Neural cell (in vitro differentiated cells): ENCODE data around the gene LTBP1. TPM values are rescaled to one million over a fixed set of nuclear protein-coding genes. Genes with fewer than 3 reads are reported as not detected.

Experiments
- H2AFZ ChIP-seq: fragments of 200-600, 300-800 bp; sonication (generic), shearing (Covaris generic); 2 replicates; pipeline ENCODE4 v1.6.0; 2014; ENCODE audit warnings: low read depth, mild to moderate bottlenecking, antibody characterized with exemption, low read length, moderate library complexity
- H3F3A ChIP-seq: fragments of 200-600 bp; shearing (Covaris generic); 2 replicates; pipeline ENCODE4 v1.6.1; 2016; ENCODE audit warnings: mild to moderate bottlenecking, moderate library complexity, mixed read lengths, antibody characterized with exemption, low read length; ENCODE audit not compliant: insufficient read depth, poor library complexity, severe bottlenecking
- H3K27ac ChIP-seq: fragments of 200-600, 300-800 bp; sonication (generic), shearing (Covaris generic); 2 replicates; pipeline ENCODE4 v1.5.1; 2014; ENCODE audit warnings: mild to moderate bottlenecking, low read length, moderate library complexity
- H3K27me3 ChIP-seq: fragments of 300-800, 200-600 bp; sonication (generic), shearing (Covaris generic); 2 replicates; pipeline ENCODE4 v1.6.0; 2014; ENCODE audit warnings: mild to moderate bottlenecking, low read depth, low read length, moderate library complexity; ENCODE audit not compliant: insufficient read depth
- H3K36me3 ChIP-seq: fragments of 300-800, 200-600 bp; sonication (generic), shearing (Covaris generic); 2 replicates; pipeline ENCODE4 v1.5.1; 2014; ENCODE audit warnings: mild to moderate bottlenecking, antibody characterized with exemption, low read length, moderate library complexity; ENCODE audit not compliant: insufficient read depth
- H3K4me2 ChIP-seq: fragments of 300-800, 200-600 bp; sonication (generic), shearing (Covaris generic); 2 replicates; pipeline ENCODE4 v1.6.0; 2014; ENCODE audit warnings: mild to moderate bottlenecking, low read length
- H3K4me3 ChIP-seq: fragments of 300-800, 200-600 bp; sonication (generic), shearing (Covaris generic); 2 replicates; pipeline ENCODE4 v1.5.1; 2014; ENCODE audit warnings: mild to moderate bottlenecking, low read length, moderate library complexity
- H3K79me2 ChIP-seq: fragments of 200-600 bp; shearing (Covaris generic); replicated peaks from 2 replicates; pipeline ENCODE4 v1.6.0; 2014; ENCODE audit warnings: mild to moderate bottlenecking, low read length, moderate library complexity; ENCODE audit not compliant: insufficient read depth
- H3K9ac ChIP-seq: fragments of 300-800, 200-600 bp; sonication (generic), shearing (Covaris generic); 2 replicates; pipeline ENCODE4 v1.6.1; 2016; ENCODE audit warnings: mild to moderate bottlenecking, low read length, mixed read lengths
- H3K9me2 ChIP-seq: fragments of 200-600 bp; shearing (Covaris generic); 2 replicates; pipeline ENCODE4 v1.6.1; 2016; ENCODE audit warnings: mild to moderate bottlenecking, low read length, mixed read lengths; ENCODE audit not compliant: insufficient read depth
- H3K9me3 ChIP-seq: fragments of 200-600, 300-800 bp; sonication (generic), shearing (Covaris generic); 2 replicates; pipeline ENCODE4 v1.6.1; 2016; ENCODE audit warnings: mild to moderate bottlenecking, mixed run types, low read length, moderate library complexity, mixed read lengths
- H4K20me1 ChIP-seq: fragments of 200-600 bp; shearing (Covaris generic); 2 replicates; pipeline ENCODE4 v1.6.1; 2016; ENCODE audit warnings: mild to moderate bottlenecking, mixed run types; ENCODE audit not compliant: insufficient read depth
- EP300 ChIP-seq: fragments of 450-650 bp; conservative IDR thresholded peaks from 2 replicates; pipeline ENCODE4 v1.6.1; 2014; ENCODE audit warnings: antibody characterized with exemption, mild to moderate bottlenecking, moderate library complexity; ENCODE audit not compliant: poor library complexity, severe bottlenecking
- EZH2 ChIP-seq: fragments of 200-600, 300-800 bp; shearing (Covaris generic), sonication (generic); IDR thresholded peaks from 2 replicates; pipeline ENCODE4 v1.6.1; 2014; ENCODE audit warnings: antibody characterized with exemption, low read length, borderline replicate concordance, mild to moderate bottlenecking; ENCODE audit not compliant: insufficient read depth, poor library complexity, severe bottlenecking
- MXI1 ChIP-seq: fragments of 450-650 bp; conservative IDR thresholded peaks from 2 replicates; pipeline ENCODE4 v1.6.1; 2014; ENCODE audit warnings: antibody characterized with exemption, mild to moderate bottlenecking; ENCODE audit not compliant: poor library complexity, severe bottlenecking
- POLR2AphosphoS5 ChIP-seq: IDR thresholded peaks from 2 replicates; pipeline ENCODE4 v1.6.1; 2012
- RAD21 ChIP-seq: fragments of 450-650 bp; conservative IDR thresholded peaks from 2 replicates; pipeline ENCODE4 v1.6.1; 2014; ENCODE audit warnings: antibody characterized with exemption, mild to moderate bottlenecking, moderate library complexity
- SMC3 ChIP-seq: fragments of 450-650 bp; conservative IDR thresholded peaks from 2 replicates; pipeline ENCODE4 v1.6.1; 2014; ENCODE audit warnings: antibody characterized with exemption, mild to moderate bottlenecking, moderate library complexity; ENCODE audit not compliant: poor library complexity
- TAF1 ChIP-seq: IDR thresholded peaks from 2 replicates; pipeline ENCODE4 v1.6.1; 2012; ENCODE audit warnings: low read depth
- polyA plus RNA-seq: library from polyadenylated mRNA; depleted of rRNA; stranded (reverse); fragments of >200 nt; gene quantifications from 2 replicates; pipeline ENCODE4 v1.2.3, GENCODE V29; 2014
- TF ChIP-seq, protein P1 (sequence below): IDR thresholded peaks from 2 replicates; pipeline ENCODE4 v1.6.1; 2012; ENCODE audit warnings: borderline replicate concordance
- TF ChIP-seq, protein P2 (sequence below): fragments of 450-650 bp; IDR thresholded peaks from 2 replicates; pipeline ENCODE4 v1.5.1; 2014; ENCODE audit warnings: antibody characterized with exemption, mild to moderate bottlenecking, moderate library complexity; ENCODE audit not compliant: poor library complexity, severe bottlenecking

Gene LTBP1
- polyA plus RNA-seq, 1 donor from 2014 or later = 1.8 TPM

DNA sequence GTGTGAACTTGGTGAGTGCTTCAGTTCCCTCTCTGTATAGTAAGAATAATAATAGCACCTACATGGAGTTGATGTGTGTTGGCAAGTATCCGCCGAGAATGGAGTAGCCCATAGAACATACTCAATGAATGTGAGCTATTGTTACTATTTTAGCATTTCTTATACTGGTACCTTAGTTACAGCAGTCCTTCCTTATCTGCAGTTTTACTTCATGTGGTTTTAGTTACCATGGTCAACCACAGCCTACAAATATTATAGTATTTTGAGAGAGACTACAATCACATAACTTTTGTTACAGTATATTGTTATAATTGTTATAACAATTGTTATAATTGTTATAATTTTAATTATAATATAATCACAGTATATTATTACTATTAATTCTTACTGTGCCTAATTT, 377.2 kb downstream of the LTBP1 start:
- TF ChIP-seq, protein P1, sequence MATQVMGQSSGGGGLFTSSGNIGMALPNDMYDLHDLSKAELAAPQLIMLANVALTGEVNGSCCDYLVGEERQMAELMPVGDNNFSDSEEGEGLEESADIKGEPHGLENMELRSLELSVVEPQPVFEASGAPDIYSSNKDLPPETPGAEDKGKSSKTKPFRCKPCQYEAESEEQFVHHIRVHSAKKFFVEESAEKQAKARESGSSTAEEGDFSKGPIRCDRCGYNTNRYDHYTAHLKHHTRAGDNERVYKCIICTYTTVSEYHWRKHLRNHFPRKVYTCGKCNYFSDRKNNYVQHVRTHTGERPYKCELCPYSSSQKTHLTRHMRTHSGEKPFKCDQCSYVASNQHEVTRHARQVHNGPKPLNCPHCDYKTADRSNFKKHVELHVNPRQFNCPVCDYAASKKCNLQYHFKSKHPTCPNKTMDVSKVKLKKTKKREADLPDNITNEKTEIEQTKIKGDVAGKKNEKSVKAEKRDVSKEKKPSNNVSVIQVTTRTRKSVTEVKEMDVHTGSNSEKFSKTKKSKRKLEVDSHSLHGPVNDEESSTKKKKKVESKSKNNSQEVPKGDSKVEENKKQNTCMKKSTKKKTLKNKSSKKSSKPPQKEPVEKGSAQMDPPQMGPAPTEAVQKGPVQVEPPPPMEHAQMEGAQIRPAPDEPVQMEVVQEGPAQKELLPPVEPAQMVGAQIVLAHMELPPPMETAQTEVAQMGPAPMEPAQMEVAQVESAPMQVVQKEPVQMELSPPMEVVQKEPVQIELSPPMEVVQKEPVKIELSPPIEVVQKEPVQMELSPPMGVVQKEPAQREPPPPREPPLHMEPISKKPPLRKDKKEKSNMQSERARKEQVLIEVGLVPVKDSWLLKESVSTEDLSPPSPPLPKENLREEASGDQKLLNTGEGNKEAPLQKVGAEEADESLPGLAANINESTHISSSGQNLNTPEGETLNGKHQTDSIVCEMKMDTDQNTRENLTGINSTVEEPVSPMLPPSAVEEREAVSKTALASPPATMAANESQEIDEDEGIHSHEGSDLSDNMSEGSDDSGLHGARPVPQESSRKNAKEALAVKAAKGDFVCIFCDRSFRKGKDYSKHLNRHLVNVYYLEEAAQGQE = no peak
- TF ChIP-seq MXI1 (no peak), TAF1 (no peak), POLR2AphosphoS5 (no peak), RAD21 (no peak), SMC3 (no peak), EP300 (no peak), EZH2 (no peak)
- TF ChIP-seq, protein P2, sequence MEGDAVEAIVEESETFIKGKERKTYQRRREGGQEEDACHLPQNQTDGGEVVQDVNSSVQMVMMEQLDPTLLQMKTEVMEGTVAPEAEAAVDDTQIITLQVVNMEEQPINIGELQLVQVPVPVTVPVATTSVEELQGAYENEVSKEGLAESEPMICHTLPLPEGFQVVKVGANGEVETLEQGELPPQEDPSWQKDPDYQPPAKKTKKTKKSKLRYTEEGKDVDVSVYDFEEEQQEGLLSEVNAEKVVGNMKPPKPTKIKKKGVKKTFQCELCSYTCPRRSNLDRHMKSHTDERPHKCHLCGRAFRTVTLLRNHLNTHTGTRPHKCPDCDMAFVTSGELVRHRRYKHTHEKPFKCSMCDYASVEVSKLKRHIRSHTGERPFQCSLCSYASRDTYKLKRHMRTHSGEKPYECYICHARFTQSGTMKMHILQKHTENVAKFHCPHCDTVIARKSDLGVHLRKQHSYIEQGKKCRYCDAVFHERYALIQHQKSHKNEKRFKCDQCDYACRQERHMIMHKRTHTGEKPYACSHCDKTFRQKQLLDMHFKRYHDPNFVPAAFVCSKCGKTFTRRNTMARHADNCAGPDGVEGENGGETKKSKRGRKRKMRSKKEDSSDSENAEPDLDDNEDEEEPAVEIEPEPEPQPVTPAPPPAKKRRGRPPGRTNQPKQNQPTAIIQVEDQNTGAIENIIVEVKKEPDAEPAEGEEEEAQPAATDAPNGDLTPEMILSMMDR = no peak

DNA sequence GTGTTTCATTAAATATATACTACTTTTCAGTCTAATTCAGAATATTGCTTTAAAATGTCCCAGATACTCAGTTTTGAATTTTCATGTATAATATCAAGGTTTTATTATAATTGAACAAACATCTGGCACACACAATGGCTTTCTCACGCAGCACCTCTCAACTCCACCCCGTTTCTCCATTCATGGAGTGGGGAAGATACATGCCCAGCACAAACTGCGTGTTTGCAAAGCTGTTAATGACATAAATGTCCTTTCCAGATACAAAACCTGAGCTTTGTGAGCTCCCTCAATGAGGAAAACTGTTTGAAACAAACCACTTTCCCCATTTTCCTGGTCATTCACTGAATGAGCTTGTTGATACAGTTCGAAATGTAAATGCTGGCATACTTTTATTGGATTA, 379.3 kb downstream of the LTBP1 start:
- Histone ChIP-seq H2AFZ (no peak overlapping the region), H3F3A (no peaks in the 10 kb centered on the region), H3K9me3 (peaks cover 6% of the 10 kb centered on the region), H3K4me2 (no peak overlapping the region), H3K9ac (no peak overlapping the region), H4K20me1 (no peaks in the 10 kb centered on the region), H3K27me3 (no peaks in the 10 kb centered on the region), H3K9me2 (no peaks in the 10 kb centered on the region), H3K79me2 (no peaks in the 10 kb centered on the region), H3K27ac (no peak overlapping the region), H3K36me3 (no peaks in the 10 kb centered on the region), H3K4me3 (no peak overlapping the region)
- TF ChIP-seq EZH2 (no peak), RAD21 (no peak), POLR2AphosphoS5 (no peak), EP300 (no peak), MXI1 (no peak), TAF1 (no peak), SMC3 (no peak)
- TF ChIP-seq, protein P2 = no peak
- TF ChIP-seq, protein P1 = no peak

More for the DNA sequence above, 377.2 kb downstream of the LTBP1 start:
- Histone ChIP-seq H2AFZ (no peak overlapping the region), H3K36me3 (no peaks in the 10 kb centered on the region), H3K9me3 (no peaks in the 10 kb centered on the region), H3K9me2 (no peaks in the 10 kb centered on the region), H3K4me2 (no peak overlapping the region), H3F3A (no peaks in the 10 kb centered on the region), H3K4me3 (no peak overlapping the region), H3K79me2 (no peaks in the 10 kb centered on the region), H3K27me3 (no peaks in the 10 kb centered on the region), H4K20me1 (no peaks in the 10 kb centered on the region), H3K27ac (no peak overlapping the region), H3K9ac (no peak overlapping the region)
